Peyer's patch (tissue), 4 donors: Measurements from ENCODE around the gene EFCAB5.

ENCODE experiments used
- CTCF ChIP-seq, 6 experiments: fragments of 450-650 bp in 4 of 6; fragments of 200-600 bp in 2 of 6; sonication (generic) in 1 of 6; IDR thresholded peaks; one replicate each; pipeline ENCODE4 v1.5.1; 2017 to 2019; ENCODE audit warnings: antibody characterized with exemption in 6 of 6, mild to moderate bottlenecking in 3 of 6, moderate library complexity in 1 of 6
- POLR2A ChIP-seq, 2 donors: fragments of 450-650 bp; IDR thresholded peaks; one replicate each; pipeline ENCODE4 v1.5.1; 2017; ENCODE audit warnings: antibody characterized with exemption in 2 of 2, mild to moderate bottlenecking in 2 of 2, moderate library complexity in 2 of 2

GRCh38 chr17:30064738-30065137 is 123.3 kb downstream of the EFCAB5 start:
- TF ChIP-seq CTCF (IDR thresholded peaks at IDR 0.05), result no peak
- TF ChIP-seq POLR2A (IDR thresholded peaks at IDR 0.05), result no peak
